T-helper 2 cell treated with Interferon-gamma antibody and Interleukin-4, amounts not matched to agents 100 ng/mL and 5 ng/mL, for 36 hours (primary cell): ENCODE measurements around the gene CCSER2. TPM values are rescaled to one million over a fixed set of nuclear protein-coding genes. Genes with fewer than 3 reads are reported as not detected.
"Not testable (repeated sequence)": the region's sequence is repeated elsewhere in the genome, so short reads cannot be mapped to it uniquely, and the experiment has no call there.

Source experiments
- intact Hi-C: fragments of 100-400 bp; cut with micrococcal nuclease; formaldehyde crosslinking; loops from one replicate; pipeline ENCODE4 v1.15.1; 2023
- total RNA-seq: library from RNA; stranded (reverse); gene quantifications from 2 replicates; pipeline ENCODE4 v1.2.3, GENCODE V29; 2022

Gene CCSER2
- total RNA-seq, 1 donor from 2014 or later = 67.2 TPM

DNA sequence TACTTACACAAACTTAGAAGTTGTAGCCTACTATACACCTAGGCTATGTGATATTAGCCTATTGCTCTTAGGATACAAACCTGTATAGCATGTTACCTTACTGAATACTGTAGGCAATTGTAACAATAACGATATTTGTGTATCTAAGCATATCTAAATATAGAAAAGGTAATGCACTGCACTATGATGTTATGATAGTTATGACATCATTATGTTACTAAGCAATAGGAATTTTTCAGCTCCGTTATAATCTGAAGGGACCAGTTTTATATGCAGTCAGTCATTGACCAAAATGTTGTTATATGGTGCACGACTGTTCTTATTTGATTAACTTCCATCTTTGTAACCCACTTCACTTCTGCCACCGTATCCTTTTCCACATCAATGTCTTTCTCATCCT is 62.0 kb downstream of the CCSER2 start:
- intact Hi-C loops = no loop called here

DNA sequence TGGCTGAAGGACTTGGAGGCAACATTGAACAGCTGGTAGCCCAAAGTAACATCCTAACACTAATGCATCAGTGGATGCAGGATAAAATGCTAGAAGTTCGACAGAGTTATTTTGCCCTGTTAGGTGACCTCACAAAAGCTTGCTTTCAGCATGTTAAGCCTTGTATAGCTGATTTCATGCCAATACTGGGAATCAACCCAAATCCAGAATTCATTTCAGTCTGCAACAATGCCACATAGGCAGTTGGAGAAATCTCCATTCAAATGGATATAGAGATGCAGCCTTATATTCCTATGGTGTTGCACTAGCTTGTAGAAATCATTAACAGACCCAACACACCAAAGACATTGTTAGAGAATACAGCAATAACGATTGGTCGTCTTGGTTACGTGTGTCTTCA is 62.9 kb downstream of the CCSER2 start:
- intact Hi-C loops = no loop called here

DNA sequence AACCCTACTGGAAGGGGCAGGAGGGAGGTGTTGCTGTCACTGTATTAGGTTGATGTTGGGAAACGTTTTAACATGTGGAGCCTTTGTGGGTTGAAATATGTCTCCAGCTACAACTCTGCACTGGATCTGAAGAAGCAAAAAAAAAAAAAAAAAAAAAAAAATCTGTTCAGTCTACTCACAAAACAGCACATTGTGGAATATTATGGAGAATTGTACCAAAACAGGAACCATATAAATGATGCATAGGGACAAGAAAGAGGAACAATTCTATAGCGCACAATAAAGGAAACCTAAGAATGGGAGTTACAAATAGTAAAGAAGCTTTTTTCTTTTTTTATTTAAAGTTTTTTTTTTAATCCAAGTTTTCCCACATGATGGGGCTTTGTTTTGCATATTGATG is 63.8 kb downstream of the CCSER2 start:
- intact Hi-C loops = no loop called here

DNA sequence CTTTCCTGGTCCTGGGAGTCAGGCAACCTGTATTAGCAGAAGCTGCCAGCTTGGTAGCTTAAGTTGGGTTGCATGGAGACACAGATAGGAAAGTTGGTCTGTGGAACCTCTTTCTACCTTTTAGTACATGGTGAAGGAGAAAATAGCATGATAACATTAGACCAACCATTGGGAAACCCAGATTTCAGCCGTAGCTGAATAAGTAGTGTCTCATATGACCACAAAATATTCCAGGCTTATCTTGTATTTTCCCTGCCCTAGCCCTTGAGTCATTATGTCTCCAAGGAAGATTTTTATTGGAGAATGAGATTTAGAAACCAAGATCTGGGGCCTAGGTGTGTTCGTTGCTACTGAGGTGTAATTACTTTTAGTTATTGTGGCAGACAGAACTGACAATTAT is 67.2 kb downstream of the CCSER2 start:
- intact Hi-C loops = no loop called here

DNA sequence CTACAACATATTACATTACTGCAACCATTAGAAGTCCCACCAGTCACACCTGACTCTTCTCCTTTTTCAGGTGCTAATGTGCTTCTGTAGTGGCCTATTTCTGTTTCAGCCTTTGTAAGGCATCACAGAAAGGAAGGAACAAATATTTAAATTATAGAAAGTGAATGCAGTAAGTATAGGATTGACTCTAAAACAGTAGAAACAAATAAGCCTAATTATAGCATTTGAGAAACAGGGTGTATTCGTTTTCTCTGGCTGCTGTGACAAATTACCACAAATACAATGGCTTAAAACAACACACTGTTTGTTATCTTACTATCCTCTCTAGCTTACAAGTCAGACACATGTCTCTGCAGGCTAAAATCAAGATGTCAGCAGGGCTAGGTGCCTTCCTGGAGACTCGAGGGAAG is 69.4 kb downstream of the CCSER2 start:
- intact Hi-C loops = no loop called here

DNA sequence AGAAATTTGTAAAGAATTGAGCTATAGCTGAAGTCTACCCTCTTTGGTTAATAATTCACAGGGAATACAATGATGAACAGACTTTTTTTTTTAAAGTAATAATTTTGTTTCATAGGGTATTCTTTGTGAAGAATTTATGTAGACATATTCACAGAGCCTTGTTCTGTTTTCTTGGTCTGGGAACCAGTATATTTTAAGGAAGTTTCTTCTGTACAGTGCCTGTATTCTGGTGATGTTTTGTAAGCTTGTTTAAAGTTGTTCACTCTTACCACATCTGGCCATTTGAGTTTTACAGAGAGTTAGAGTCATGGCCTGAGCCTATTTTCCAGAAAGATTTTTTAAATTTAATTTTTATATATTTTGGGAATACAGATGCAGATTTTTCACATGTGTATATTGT is 70.3 kb downstream of the CCSER2 start:
- intact Hi-C loops = no loop called here

DNA sequence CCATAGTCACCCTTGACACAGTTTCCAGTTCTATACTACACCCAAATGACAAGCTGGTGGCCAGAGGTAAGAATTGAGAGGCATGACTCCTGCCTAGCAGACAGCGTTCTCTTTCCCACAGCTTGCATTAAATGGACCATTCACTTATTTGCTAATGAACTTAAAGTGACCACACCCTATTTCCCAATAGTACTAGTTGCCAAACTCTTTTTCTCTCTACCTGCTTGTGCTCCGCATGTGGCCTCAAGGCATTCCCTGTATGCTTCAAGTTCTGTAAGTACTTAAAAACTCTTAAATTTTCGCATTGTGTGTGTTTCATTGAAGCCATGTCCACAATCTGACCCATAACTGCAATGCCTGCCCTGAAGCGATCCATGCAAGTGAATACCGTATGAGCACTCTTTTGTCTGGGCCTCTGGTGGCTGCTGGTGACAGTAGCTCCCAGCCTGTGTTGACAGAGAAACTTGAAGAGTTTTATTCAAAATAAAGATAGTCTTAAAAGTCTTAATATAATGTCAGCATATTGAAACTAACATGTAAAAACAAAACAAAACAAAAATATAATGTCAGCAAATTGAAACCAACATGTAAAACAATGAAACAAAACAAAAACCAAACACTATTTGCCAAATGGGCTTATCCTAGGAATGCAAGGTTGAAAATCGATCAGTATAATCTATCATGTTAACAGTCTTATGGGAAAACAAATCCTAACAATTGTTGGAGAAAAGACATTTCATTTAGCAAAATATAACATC is 73.6 kb downstream of the CCSER2 start:
- intact Hi-C loops = no loop called here

DNA sequence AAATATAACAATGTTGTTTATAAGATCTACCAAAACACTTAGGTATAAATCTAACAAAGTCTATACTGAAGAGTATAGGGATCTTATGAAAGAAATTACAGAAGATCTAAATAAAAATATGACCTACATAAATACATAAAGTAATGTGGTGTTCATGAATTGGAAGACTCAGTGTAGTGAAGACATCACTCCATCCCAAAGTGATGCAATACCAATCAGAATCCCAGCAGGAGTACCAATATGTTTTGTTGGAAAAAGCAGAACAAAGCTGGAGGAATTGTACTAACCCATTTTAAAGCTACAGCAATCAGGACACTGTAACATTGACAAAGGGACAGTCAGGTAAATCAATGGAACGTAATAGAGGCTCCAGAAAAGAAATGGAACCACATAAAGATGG is 76.4 kb downstream of the CCSER2 start:
- intact Hi-C loops = no loop called here

DNA sequence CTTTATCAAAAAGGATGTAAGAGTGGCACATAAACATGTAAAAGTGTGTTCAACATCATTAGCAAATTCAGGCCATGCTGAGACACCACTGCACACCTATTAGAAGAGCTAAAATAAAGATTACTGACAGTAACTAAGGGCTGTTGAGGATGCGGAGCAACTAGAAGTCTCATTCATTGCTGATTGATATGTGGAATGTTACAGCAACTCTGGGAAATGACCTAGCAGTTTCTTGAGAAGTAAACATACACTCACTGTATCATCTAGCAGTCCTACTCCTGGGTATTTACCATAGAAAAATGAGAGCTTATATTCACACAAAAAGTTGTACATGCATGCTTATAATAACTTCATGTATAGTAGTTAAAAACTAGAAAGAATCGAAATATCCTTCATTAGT is 77.3 kb downstream of the CCSER2 start:
- intact Hi-C loops = no loop called here

DNA sequence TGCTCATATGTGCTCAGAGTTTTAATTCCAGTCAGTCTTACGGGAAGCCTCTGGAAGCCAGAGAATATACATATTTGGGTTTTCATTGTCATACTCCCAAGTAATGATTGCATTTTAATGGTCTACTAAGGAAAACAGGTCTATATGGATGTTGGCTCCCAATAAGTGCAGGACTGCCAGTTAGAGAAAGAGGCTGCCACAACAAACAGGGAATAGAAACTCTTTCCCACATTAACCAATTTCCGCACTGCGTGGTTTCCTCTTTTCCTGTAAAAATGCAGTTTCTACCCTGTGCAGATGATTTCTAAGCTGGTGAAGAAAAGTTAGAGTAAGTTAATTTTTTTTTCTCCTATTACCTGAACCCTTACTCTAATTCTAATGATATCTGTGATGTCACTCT is 78.2 kb downstream of the CCSER2 start:
- intact Hi-C loops = no loop called here

DNA sequence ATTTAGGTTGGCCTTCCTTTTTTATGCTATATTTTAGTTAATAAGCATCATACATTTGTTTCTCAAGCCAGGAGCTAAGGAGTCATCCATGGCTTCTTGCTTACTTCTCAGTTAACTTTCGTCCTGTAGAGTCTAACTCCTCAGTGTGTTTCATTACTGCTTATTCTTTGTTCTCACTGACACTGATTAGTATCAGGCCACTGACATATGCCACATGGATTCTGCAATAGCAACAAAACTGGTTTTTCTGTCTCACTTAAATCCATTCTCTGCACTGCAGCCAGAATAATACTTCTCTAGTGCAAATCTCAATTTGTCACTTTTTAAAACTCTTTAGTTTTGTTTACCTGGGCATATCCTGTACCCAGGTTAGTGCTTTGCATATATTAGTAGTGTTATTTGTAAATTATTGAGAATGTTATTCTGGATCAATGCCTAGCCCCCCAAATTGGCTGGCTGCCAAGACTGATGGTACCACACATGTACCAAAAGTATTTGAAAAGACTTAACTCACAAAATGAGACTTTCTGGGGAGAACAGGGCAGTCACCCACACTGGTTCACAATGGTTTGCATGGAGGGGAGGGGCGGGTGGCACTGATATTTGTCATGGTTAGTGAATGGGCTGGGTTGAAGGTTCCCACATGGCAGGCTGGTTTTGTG is 79.1 kb downstream of the CCSER2 start:
- intact Hi-C loops = no loop called here

DNA sequence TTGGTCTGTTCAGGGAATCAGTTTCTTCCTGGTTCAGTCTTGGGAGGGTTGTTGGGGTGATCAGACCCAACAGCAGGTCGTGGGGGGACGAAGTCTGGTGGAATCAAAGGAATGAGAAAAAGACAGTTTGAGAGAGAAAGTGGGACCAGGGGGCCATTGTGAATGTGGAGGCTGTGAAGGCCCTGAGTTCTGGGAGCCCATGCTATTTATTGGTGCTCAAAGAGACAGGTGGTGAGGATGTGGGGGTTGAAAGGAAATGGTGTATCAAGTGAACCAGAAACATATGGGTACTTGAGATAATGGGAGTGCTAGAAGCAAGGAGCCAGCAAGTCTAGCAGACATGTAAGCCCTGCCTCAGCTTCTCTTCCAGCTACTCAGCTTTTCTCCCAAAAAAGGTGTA is 84.1 kb downstream of the CCSER2 start:
- intact Hi-C loops = no loop called here

DNA sequence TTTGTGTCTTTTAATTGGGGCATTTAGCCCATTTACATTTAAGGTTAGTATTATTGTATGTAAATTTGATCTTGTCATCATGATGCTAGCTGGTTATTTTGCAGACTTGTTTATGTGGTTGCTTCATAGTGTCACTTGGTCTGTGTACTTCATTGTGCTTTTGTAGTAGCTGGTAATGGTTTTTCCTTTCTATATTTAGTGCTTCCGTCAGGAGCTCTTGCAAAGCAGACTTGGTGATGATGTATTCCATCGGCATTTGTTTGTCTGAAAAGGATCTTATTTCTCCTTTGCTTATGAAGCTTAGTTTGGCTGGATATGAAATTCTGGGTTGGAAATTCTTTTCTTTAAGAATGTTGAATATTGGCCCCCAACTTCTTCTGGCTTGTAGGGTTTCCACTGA is 85.7 kb downstream of the CCSER2 start:
- intact Hi-C loops = not testable (repeated sequence)

DNA sequence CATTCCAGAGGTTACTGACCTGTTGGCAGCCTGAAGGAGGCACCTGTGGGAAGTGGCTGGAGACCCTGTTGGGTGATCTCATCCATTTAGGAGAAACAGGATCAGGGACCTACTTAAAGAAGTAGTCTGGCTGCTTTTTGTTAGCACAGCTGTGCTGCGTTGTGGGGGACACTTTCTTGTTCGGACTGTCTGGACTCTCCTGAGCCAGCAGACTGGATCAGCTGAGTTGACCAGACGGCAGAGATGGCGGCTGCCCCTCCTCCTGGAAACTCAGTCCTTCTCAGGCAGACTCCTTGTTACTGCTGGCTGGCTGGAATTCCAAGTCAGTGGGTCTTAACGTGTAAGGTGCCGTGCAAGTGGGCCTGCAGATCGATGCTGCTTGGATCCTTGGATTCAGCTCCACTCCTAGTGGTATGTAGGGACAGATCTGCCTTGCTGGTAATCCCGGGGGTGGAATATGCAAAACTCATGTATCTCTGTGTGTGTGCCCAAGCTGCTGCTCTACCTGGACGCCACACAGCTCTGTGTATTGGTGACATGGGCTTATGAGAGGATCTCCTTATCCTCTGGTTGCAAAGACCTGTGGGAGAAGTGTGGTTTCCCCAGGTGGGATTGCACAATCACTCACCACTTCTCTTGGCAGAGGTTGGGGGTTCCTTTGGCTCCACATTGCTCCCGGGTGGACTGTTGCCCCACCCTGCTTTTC is 87.3 kb downstream of the CCSER2 start:
- intact Hi-C loops = no loop called here

DNA sequence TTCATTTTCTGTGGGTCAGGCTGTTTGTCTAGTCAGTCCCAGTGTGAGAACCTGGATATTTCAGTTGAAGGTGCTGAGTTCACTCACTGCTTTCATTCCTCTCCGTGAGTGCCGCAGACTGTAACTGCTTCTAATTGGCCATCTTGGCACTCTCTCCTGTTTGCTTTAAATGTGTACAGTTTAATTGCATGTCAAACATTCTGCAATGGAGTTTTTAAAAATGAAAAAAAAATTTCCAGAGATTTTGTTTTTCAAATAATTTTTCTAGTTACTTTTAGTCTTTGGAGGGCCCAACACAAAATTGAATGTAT is 87.8 kb downstream of the CCSER2 start:
- intact Hi-C loops = no loop called here

DNA sequence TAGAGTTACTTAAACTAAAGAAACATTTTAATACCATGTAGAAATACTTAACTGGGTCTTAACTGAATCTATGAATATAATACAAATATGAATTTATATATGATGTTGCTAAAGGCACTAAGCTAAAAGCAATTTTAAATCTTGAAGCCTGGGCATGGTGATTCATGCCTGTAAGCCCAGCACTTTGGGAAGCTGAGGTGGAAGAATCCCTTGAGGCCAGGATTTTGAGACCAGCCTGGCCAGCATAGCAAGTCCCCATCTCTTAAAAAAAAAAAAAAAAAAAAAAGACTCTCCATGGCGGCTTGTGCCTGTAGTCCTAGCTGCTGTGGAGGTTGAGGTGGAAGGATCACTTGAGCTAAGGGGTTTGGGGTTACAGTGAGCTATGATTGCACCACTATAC is 95.3 kb downstream of the CCSER2 start:
- intact Hi-C loops = no loop called here

DNA sequence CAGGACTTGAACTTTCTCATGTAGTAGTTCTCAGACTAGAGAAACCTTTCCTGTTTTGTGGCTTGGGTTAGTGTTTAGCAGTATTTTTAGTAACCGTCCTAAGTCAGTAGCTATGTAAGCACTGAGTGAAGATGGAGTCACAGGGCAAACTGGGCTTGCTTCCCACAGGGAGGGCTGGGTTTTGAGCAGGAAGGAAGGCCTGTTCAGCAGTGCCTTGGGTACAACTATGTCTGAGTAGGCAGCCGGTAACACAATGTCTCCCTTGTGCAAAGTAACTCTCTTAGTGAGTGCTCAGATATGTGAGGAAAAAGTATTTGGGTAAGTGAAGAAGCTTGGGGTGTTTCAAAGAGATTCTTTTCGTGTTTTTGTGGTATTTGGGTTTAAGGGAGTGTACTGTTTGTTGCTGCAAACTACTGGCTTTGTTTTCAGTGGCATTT is 96.4 kb downstream of the CCSER2 start:
- intact Hi-C loops = no loop called here

DNA sequence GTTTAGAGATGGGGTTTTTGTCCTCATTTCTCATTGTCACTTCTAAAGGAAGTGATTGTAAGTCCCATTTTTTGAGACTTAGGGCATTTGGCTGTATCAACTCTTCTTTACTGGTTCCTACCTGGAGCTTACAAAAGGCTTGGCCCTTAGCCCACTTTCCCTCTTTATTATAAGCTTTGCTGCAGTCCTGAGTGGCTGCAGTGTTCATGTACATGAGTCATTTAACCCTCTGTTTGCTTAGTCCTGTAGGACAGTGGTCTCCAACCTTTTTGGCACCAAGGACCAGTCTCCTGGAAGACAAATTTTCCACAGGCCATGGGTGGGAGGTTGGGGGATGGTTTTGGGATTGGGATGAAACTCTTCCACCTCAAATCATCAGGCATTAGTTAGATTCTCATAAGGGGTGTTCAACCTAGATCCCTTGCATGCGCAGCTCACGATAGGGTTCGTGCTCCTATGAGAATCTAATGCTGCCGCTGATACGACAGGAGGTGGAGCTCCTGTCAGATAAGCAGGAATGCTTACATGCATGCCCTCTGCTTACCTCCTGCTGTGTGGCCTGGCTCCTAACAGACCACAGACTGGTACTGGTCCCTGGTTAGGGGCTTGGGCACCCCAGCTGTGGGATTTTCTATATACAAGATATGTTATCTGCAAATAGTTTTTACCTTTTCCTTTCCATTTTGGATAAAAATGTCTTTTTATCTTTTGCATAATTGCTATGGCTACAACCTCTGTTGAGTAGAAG is 99.7 kb downstream of the CCSER2 start:
- intact Hi-C loops = no loop called here

DNA sequence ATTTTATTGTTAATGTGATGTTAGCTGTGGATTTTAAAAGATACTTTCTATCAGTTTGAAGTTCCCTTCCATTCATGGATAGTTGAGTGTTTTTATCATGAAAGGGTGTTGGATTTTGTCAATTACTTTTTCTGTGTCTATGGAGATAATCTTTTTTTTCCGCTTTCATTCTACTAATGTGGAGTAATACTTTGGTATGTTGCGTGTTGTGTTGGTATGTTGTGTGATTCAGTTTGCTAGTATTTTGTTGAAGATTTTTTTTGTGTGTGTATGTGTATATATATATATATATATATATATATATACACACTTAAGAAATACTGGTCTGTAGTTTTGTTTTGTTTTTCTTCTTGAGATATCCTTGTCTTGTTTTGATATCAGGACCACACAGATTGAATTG is 100.3 kb downstream of the CCSER2 start:
- intact Hi-C loops = no loop called here

DNA sequence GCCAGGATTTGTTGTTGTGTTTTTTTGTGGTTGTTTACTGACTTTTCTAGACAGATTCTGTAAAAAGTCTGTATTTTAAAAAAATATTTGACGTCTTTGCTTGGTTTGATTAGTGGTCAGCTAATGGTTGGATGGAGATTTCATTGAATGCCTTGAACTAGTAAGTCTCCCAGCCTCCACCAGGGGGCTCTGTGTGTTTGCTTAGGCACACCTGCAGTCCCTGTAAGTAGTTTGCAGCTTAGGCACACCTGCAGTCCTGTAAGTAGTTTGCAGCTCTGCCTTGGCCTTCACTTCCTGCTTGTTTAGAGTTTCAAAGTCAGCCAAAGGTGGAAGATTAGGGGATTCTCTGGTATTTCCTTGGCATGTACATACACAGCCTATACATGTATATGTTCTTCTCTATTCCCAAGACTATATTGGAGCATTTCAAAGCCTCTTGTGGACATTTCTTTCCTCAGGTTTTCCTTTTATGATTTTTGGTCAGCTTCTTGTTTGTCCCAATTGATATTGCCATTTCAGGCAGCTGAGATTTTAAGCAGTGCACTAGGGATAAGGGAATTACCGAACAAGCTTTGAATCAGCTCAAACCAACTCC is 101.6 kb downstream of the CCSER2 start:
- intact Hi-C loops = loop anchor here (1.0 kb wide), 1 partner anchor 107 kb away; no protein-coding TSS in a partner anchor

DNA sequence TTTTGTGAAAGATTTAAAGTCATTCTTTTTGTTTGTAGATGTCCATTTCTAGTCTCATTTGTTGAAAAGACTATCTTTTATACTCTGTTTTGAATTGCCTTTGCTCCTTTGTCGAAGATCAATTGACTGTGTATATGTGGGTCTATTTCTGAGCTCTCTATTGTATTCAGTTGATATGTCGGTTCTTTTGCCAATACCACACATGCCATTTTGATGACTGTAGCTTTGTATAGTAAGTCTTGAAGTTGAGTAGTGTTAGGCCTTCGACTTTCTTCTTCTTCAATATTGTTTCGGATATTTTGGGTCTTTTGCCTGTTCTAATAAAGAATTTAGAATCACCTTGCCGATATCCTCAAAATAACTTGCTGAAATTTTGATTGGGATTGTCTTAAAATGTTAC is 104.5 kb downstream of the CCSER2 start:
- intact Hi-C loops = no loop called here

DNA sequence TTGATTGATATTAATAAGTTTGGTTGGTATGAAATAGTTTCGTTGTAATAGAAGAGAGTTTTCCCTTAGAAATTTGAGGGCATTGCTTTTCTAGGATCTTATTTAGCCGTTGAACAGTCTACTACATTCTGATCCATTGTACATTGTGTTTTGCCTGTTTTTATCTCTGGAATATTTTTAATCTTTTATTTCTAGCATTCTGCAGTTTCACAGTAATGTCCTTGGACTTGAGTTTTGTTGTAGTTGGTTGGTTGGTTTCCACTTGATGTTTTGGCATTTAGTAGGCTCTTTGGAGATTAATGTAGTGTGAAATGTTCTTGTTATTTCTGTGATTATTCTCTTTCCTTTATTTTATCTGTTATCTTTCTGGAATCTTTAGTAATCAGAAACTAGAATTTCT is 112.4 kb downstream of the CCSER2 start:
- intact Hi-C loops = no loop called here
